NAMALWA (cell line): ENCODE data around the gene TSTD1.

Source experiments
- DNase-seq: peaks from one replicate; pipeline ENCODE4 v3.0.0-alpha.2; 2015; ENCODE audit warnings: low spot score

TSTD1 gene, protein sequence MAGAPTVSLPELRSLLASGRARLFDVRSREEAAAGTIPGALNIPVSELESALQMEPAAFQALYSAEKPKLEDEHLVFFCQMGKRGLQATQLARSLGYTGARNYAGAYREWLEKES

DNA sequence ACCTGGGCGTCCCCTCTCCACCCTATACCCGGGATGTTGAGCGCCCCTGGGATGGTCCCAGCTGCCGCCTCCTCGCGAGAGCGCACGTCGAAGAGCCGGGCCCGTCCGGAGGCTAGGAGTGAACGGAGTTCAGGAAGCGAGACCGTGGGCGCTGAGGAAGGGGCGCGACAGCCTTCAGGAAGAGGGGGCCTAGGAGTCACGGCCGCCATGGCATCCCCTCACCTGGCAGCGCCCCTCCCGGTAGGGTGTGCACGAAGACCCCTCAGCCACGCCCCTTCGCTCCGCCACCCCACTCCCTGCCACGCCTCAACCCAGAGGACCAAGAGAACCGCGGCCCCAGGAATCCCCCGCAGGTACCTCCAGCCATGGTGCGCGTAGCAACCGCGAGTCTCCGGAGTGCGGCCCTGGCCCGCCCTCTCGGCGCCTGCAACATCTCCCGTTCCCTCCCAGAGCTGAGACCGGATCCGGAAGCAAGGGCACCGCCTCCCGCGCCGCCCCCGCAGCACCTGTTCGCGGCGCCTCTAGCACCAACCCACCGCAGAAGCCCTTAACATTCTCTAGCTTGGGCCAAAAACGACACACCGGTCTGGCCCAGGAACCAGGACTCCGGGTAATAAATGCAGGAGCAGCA is at the start of gene TSTD1:
TSS of gene TSTD1 (minus strand) at position 442 of the 631 bp plus-strand sequence. CDS start at position 367, 75 bp downstream.
- DNase-seq, result peak; percentile 95

DNA sequence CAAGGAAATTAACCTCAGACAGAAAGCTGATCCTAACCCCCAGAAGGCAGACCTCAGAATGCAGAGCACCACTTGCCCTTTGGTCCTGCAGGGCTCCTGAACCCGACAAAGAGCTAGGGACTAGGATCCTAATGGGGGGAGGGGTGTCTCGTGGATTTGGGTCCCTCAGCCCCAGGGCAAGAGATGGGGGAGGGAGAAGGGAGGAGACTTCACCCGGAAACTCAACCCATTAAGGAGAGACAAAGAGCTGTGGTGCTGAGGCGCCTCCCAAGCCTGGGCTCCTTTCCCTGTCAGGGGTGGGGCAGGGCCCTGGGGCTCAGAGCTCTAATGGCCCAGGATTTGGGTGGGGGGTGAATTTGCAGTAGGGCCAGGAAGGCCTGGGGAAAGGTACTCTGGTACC is 47.7 kb upstream of the TSTD1 start:
- no peak for DNase-seq

DNA sequence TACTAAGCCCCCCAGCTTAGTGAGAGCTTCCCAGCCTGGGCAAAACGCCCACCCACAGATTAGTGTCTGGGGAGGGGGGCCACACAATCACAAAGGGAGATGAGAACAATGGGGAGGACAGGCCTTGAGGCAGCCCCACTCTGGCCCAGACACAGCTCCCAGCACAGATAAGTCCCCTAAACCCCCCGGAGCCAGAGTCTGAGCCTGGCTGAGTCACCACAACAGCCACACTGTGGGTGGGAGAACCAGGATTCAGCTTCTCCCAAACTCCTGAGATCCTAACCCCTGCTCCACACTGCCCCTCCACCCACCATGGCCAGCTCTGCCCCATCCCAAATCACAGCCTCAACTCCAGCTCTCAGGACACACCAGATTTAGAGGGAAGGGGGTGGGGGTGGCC is 46.4 kb upstream of the TSTD1 start:
- no peak for DNase-seq

DNA sequence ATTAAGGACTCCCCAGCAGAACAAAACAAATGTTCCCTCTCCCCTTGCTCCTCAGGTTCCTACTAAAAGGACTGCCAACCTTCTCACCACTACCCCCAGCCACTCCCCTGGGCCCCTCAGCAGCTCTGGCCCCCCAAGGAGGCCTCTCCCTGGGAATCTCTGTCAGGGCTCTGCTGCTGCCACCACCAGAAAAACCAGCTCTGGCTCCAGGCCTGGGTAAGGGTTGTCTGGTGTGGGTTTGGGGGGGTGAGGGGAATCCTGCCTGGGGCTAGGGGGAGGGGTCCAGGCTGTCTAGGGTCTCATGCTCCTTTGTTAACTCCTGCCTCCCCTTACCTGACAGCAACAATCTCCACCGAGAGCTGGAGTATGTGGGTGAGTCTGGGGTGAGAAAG is 45.8 kb upstream of the TSTD1 start:
- no peak for DNase-seq

DNA sequence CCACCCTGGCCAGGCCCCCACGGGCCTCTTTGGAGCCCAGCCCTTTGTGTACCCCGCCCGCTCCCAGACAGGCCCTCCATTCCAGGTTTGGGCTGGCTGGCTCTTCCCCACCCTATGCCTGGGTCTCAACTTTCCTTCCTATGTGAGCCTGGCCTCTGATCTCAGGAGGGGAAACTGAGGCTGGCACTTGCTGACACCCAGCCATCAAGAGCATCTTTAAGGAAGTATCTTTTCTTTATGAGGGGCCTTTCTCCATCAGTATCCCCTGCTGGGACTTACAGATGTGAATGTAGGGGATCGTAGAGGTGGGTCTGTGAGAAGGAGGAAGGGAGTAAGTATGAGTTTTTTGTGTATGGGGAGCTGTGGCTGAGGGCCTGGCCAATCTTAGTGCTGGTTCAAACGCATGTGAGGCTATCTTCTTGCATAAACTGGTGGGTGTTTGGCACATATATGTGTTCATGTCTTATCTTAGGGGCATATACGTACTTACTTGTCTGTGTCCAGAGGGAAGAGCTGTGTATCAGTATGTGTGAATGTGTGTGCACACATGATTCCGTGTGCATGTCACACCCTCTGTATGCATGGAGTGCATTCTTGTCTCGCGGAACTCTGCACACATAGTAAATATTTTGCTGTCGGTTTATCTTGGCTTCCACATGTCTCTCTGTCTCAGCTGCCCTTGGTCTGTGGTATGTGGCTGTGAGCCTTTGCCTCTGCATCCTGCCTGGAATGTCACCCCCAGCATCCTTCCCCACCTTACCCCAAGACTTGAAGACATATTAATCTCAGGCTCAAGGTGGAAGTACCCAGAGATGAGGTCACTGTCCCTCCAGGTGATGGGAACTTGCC is 45.2 kb upstream of the TSTD1 start:
- DNase-seq, result no peak

DNA sequence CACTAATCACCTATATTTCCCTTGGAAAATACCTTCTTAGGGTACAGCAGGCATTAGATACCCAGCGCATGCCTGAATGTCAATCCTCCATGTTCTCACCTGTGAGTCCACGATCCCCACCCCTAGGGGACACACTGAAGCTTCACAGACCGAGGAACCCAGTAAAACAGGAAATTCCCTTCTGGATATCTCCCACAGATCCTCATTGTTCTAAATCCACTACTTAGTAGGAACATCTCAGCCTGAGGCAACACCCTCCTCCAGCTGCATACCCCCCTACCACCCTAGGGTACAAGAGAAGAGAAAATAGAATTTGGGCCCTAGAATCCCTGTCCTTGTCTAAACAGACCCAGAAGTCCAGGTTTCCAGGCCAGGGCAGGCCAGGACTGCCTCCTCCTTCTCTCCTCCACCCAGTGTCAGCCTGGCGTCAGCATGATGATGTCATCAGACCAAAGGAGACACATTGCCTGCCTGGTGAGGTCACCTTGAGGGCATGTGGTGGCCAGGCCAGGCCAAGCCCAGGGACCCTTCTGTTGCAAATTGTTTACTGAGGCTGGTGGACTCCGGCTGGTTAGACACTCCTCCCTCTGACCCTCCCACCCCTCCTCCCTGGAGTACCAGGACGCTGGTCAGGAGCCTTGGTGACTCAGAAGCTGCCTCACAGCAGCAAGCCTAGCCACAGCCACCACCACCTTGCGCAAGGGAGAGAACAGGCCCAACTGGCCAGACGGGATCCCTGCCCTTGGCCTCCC is 44.4 kb upstream of the TSTD1 start:
- DNase-seq, result no peak

DNA sequence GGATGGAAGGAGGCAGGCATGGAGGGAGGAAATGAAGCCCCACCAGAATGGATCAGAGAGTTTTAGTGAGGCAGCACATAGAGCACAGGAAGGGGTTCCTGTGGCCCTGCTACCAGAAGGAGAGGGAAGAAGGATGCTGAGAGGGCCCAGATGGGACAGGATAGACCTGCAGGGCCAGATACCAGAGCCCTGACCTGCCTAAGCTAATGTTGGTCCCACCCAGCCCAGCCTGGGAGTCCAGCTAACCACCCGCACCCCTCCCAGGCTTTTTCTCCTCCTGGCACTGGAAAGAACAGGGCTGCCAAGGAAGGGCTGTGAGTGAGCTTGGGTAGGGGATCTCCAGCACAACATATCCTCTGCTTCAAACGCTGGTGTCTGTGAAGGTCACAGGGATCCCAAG is 43.7 kb upstream of the TSTD1 start:
- DNase-seq, result no peak

DNA sequence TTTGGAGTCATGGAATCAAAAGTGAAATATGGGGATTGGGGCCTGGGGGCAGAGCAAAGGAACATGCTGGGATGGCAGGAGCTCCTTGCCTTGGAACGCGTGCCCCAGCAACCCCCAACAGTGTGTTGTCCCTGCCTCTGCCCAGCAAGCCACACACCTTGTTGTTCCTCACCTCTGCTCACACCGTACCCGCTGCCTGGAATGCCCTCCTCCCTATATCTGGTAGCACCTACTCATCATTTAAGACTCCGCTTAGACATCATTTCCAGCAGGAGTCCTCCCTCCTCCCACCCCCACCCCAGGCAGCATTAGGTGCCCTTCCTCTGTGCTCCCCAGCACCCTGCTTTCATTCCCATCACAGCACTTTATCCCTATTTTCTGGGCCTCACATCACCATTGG is 42.8 kb upstream of the TSTD1 start:
- DNase-seq, result no peak

DNA sequence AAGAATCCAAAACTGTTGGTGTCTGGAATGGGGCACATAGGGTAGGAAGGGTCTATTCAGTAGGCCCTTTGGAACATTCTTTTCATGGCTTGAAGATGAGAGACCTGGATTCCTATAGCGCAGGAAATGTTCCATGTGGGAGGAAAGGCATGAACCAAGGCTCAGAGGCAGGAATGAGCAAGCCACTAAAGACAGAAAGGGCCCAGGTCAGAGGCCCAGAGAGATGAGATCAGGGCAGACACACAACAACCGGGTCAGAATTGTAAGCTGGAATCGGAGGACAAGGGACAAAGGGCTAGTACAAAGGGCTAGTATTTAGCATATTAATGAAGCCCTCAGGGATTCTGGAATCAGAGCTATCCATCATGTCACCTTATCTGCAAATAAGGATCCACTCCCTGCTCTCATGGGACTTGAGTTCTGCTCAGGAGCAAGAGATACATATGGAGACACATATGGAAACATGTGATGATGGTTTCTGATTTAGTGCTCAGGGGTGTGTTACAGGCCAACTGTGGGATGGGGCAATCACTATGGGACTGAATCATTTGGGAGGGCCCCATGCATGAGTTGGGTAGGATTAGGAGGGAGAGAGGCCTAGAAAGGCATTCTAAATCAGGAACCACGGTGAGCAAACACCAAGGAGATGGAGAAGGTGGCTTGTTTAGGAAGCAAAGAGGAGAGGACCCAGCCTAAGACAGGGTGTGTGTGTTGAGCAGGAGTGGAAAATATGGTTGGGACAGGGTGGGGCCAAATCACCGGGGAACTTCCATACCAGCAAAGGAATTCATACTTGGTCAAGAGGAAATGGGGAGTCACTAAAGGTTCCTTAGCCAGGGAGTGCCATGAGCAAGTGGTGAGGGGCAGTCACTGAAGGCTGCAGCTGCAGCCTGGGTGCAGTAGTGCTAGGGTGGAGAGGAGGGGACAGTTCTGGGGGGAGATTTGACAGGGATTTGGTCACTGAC is 42.0 kb upstream of the TSTD1 start:
- no peak for DNase-seq

DNA sequence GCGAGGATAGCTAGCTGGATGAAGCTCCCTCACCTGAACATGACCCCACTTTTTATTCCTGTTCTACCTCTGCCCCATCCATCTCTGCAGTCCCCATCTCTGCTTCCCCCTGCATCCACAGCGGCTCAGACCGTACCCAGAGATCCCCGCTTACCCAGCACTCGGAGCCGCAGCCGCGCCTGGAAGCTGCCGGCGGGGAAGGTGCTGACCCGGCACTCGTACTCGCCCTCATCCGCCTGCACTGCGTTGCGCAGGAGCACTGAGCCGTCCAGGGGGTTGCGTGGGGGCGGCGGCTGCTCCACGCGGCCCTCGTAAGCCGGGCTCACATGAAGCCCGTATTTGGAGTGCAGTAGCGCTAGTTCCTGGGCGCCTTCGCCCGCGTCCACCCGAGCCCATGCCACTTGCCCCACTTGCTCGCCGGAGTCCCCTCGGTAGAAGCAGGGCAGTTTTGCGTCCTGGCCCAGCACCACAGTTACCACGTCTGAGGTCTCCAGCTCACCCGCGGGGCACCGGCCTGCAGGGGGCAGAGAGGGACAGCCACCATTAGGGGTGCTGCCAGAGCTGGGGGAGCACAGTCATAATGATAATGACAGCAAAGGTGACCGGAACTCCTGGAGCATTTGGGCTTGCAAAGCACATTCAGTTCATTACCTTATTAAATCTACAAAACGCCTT is 40.8 kb upstream of the TSTD1 start:
- no peak for DNase-seq

DNA sequence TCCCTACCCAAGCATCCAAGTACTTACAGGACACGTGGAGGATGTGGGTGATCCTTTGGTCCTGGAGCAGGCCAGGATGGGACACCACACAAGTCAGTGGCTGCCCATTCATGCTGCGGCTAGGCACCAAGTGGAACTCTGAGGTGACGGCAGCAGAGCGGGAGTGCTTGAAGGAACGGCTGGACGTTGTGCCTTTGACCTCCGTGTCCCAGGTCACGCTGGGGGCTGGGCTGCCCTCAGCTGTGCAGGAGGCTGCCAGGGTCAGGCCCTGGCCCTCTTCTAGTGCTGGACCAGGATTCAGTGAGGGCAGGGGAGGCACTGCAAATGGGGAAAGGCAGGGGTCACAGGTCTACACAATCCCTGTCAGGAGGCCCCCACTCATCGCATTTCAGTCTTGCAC is 38.7 kb upstream of the TSTD1 start:
- DNase-seq, result no peak

DNA sequence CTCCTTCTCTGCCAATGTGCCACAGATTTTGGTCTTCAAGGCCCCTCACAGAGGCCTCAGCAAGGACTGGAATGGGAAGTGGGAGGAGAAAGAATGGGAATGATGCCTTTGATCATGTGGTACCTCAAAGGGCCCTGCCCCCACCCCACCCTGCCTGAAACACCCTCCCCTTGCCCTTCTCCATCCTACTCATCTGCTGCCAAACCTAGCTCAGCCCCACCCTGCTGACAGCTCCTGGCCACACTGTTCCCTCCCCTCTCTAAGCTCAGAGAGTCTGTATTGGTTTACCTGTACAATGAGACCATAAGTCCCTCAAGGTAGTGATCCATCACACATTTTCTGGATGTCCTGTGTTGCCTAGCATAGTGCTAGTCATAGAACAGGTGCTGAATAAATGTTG is 37.6 kb upstream of the TSTD1 start:
- no peak for DNase-seq

DNA sequence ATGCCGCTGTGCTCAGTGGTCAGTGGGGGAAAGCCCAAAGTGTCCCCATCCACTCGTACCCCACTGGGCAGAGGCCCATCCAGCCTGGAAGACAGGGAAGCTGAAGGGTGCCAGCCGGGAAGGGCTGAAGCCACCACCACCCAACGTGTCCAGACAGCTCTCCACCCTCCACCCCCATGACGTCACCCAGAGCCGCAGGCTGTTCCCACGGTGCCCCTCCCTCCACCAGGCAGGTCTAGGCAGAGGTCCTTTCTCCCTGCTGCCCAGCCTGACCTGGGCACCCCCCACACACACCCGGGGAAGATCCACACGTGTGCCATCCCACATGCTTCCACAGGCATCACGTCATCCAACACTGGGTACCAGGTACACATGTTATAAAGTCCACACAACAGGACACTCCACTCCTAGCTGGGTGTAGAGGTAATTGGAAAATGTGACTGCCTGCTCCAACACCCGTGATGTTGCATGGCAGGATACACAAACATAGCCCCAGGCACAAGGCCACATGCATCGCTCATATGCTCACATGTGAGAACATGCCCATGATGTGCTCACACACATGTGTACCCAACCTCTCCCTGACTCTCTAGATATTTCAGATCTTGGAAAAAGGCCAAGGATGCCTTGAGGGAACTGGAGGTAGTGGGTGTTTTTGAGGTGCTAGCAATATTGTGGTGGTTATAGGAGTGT is 36.1 kb upstream of the TSTD1 start:
- no peak for DNase-seq

DNA sequence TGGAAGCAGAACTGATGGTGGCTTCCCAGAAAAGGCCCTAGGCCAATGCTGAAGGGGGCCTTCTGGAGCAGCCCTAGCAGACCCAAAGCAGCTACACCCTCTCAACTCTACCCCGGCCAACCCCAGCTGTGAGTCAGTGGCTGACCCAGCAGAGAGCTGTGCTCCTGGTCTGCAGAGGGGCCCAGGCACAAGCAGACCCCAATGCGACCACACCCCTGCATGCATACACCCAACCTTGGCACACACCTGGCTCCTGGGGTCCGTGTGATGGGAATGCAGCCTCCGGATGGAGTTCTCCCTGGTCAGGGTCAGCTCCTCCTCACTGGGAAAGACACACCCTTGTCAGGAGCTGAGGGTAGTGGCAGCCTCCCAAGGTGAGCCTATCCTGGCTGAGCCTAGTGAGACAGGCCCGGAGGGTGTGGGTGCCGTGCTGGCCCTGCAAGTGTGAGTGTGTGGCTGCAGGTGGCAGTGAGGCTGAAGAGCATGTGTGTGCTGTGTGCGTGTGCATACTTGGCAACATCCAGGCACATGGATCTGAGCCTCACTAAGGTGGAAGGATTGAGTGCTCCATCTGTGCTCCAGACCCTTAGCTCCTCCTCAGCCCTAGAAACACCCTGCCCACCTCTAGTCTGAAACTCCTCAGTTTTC is 34.8 kb upstream of the TSTD1 start:
- no peak for DNase-seq

DNA sequence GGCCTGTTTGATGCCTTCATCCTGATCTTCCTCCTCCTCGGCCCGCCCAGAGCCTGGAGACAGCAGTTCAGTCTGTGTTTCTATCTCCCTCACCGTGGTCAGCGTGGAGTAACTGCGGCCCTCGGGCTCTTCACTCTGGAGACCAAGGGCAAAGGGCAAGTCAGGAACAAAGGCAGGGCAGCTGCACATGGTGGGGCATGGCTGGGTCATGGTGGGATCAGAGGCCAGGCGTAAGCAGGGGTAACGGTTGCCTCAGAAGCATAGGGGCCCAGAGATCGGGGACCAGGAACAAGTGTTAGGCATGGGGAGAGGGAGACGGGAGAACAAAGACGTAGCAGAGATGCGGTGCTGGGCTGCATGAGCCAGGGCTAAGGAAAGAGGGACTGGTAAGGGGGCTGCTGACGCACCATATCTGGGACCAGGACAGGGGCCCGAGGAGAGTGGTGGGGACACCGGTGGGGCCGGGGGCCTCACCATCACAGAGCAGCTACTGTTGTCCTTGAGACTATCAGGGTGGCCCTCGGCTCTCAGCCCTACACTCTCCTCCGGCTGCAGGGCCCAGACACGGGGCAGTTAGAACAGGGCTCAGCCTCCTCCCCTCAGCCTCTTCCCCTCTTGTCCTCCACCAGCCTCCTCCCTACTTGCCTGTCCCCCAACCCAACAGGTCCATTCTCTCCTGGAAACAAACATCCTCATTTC is 34.1 kb upstream of the TSTD1 start:
- no peak for DNase-seq

DNA sequence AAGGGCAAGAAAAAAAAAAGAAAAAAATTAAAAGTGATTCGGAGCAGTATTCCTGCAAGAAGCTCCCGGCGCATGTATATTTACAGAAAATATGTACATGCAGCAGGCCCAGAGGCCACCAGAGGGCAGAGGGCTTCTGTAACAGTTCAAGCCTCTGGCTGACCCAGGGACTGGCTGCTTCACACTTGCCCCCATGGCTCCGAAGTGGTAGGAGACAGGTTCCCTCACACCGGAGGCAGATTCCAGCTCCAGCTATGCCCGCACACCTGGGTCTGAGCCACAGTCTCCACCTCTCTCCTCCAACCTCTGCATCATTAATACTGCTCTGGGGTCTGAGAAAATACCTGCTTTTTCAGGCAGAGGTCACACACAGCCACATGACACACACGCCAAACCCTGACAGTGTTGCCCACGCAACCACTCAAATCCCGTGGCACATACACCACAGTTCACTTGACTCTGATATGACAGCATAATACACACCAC is 33.2 kb upstream of the TSTD1 start:
- DNase-seq, result peak; percentile 74

DNA sequence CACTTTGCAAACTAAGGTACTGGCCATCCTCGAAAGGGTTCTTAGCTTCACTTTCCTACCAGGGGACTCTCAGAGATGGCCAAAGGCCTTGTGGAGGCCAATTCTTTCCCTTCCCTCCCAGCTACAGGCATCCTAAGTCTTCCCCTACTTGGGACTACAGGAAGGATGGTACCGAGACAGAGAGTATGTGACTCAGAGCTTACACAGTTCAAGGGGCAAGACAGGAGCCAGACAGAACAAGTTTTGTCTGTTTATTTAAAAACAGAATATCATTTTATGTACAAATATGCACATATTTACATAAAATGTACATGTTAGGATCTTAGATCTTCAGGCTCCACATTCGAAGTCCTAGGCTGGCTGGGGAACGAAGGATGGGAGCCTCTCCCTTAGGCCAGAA is 32.0 kb upstream of the TSTD1 start:
- DNase-seq, result no peak

DNA sequence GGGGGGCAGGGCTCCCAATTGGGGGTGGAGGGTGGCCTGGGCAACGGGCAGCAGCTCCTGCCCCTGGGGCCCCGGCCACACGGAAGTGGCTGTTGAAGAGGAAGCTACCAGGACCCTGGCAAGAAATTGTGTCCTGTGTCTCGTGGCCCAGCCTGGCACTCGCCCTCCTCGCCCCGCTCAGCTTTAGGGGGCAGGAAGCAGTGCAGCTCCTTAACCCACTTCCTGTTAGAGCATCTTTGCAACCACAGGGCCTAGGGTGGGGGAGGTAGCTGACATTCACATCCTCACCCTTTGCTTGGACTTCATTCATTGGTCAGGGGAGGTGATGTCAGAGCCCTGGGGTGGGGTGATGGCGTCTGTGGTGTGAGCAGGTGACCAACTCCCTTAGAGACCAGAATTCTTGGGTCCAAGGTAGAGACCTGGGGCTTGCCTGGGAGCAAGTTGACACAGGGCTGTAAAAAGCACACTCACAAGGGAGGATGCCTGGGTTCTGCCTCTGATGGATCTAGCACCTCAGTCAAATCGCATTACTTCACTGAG is 31.0 kb upstream of the TSTD1 start, which contains the start of gene ARHGAP30:
TSS of gene ARHGAP30 (minus strand) at position 161 of the 540 bp plus-strand sequence. CDS start 267 bp downstream, outside the sequence.
- peak; percentile 96 for DNase-seq

DNA sequence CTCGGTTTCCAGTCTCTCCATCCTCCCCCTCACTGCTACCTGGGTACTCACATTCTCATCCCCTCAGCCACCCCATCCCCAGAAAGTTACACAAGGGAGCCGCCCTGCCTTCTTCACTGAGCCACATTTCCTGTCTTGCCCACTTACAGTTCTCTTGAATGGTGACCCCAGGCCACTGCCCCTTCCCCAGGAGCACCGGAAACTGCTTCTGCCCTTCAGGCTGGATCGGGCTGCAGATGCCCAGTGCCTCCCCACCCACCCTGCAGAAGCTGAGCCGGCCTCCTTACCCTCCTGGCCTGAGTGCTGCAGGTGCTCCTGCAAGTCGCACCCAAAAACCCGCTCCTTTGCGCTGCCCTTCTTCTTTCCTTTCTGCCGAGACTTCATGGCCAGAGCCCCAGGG is 30.5 kb upstream of the TSTD1 start:
- peak; percentile 47 for DNase-seq
